H9 (cell line): ENCODE measurements around the gene HS1BP3. TPM values are rescaled to one million over a fixed set of nuclear protein-coding genes. Genes with fewer than 3 reads are reported as not detected.

Experiments
- DNase-seq: peaks from one replicate; pipeline ENCODE4 v3.0.0-alpha.2; 2017
- H2AFZ ChIP-seq: one replicate; pipeline ENCODE4 v1.6.1; 2013; ENCODE audit warnings: mild to moderate bottlenecking, low read length, control low read depth, moderate library complexity
- H2AK5ac ChIP-seq: 2 replicates; pipeline ENCODE4 v1.6.1; 2013; ENCODE audit warnings: low read length, control low read depth, mixed read lengths; ENCODE audit not compliant: insufficient read length
- H2BK120ac ChIP-seq: one replicate; pipeline ENCODE4 v1.6.1; 2013; ENCODE audit warnings: low read depth, mild to moderate bottlenecking, low read length, control low read depth, inconsistent platforms; ENCODE audit not compliant: poor library complexity, severe bottlenecking
- H2BK12ac ChIP-seq: 2 replicates; pipeline ENCODE4 v1.6.1; 2013; ENCODE audit warnings: low read length, control low read depth, mixed read lengths, low read depth; ENCODE audit not compliant: insufficient read length
- H2BK15ac ChIP-seq: 2 replicates; pipeline ENCODE4 v1.6.1; 2013; ENCODE audit warnings: low read depth, low read length, control low read depth
- H2BK20ac ChIP-seq: one replicate; pipeline ENCODE4 v1.6.1; 2013; ENCODE audit warnings: low read depth, mild to moderate bottlenecking, low read length, control low read depth, inconsistent platforms; ENCODE audit not compliant: poor library complexity, severe bottlenecking
- H2BK5ac ChIP-seq: 2 replicates; pipeline ENCODE4 v1.6.1; 2013; ENCODE audit warnings: low read length, control low read depth, mixed read lengths; ENCODE audit not compliant: insufficient read length
- H3K14ac ChIP-seq: 2 replicates; pipeline ENCODE4 v1.6.1; 2013; ENCODE audit warnings: low read length, control low read depth; ENCODE audit not compliant: insufficient read depth
- H3K18ac ChIP-seq: 2 replicates; pipeline ENCODE4 v1.6.1; 2013; ENCODE audit warnings: low read depth, mild to moderate bottlenecking, mixed read lengths, low read length, control low read depth; ENCODE audit not compliant: insufficient read length
- H3K23ac ChIP-seq: 2 replicates; pipeline ENCODE4 v1.6.1; 2013; ENCODE audit warnings: low read length, control low read depth, mixed read lengths, low read depth; ENCODE audit not compliant: insufficient read length
- H3K23me2 ChIP-seq: 2 replicates; pipeline ENCODE4 v1.6.1; 2013; ENCODE audit warnings: low read depth, mild to moderate bottlenecking, mixed read lengths, low read length, control low read depth; ENCODE audit not compliant: insufficient read length, poor library complexity, severe bottlenecking
- H3K27ac ChIP-seq: 2 replicates; pipeline ENCODE4 v1.5.1; 2013; ENCODE audit warnings: low read length, control low read depth, mixed read lengths, low read depth; ENCODE audit not compliant: insufficient read length
- H3K27me3 ChIP-seq: 2 replicates; pipeline ENCODE4 v1.6.1; 2013; ENCODE audit warnings: low read length, control low read depth, inconsistent platforms; ENCODE audit not compliant: insufficient read depth
- H3K4ac ChIP-seq: 2 replicates; pipeline ENCODE4 v1.6.1; 2013; ENCODE audit warnings: low read depth, mild to moderate bottlenecking, control low read depth, inconsistent platforms, low read length, moderate library complexity
- H3K4me1 ChIP-seq: 2 replicates; pipeline ENCODE4 v1.6.1; 2013; ENCODE audit warnings: low read length, control low read depth, inconsistent platforms; ENCODE audit not compliant: insufficient read depth
- H3K4me2 ChIP-seq: 2 replicates; pipeline ENCODE4 v1.6.1; 2013; ENCODE audit warnings: low read length, control low read depth, mixed read lengths; ENCODE audit not compliant: insufficient read length, insufficient read depth
- H3K56ac ChIP-seq: 2 replicates; pipeline ENCODE4 v1.6.1; 2013; ENCODE audit warnings: low read depth, mild to moderate bottlenecking, mixed read lengths, low read length, control low read depth; ENCODE audit not compliant: insufficient read length
- H3K79me1 ChIP-seq: 2 replicates; pipeline ENCODE4 v1.6.1; 2013; ENCODE audit warnings: low read depth, mild to moderate bottlenecking, moderate library complexity, low read length, control low read depth, inconsistent platforms; ENCODE audit not compliant: insufficient read depth, poor library complexity, severe bottlenecking
- H3K79me2 ChIP-seq: 2 replicates; pipeline ENCODE4 v1.6.1; 2013; ENCODE audit warnings: low read length, control low read depth, inconsistent platforms; ENCODE audit not compliant: insufficient read depth
- H3K9ac ChIP-seq: 2 replicates; pipeline ENCODE4 v1.6.1; 2013; ENCODE audit warnings: low read length, control low read depth, mixed read lengths; ENCODE audit not compliant: insufficient read length; ENCODE audit errors: extremely low read depth
- H3K9me3 ChIP-seq: one replicate; pipeline ENCODE4 v1.6.1; 2013; ENCODE audit warnings: low read depth, low read length, inconsistent platforms; ENCODE audit not compliant: control insufficient read depth
- H3T11ph ChIP-seq: one replicate; pipeline ENCODE4 v1.6.1; 2013; ENCODE audit warnings: mild to moderate bottlenecking, low read length, control low read depth, inconsistent platforms
- H4K20me1 ChIP-seq: one replicate; pipeline ENCODE4 v1.6.1; 2013; ENCODE audit not compliant: control insufficient read depth, insufficient read length, insufficient read depth
- H4K5ac ChIP-seq: 2 replicates; pipeline ENCODE4 v1.6.1; 2013; ENCODE audit warnings: low read depth, mild to moderate bottlenecking, mixed read lengths, low read length, control low read depth; ENCODE audit not compliant: insufficient read length
- H4K8ac ChIP-seq: replicated peaks from 2 replicates; pipeline ENCODE4 v1.6.1; 2013; ENCODE audit warnings: low read length, control low read depth, mixed read lengths, low read depth; ENCODE audit not compliant: insufficient read length
- H4K91ac ChIP-seq: 2 replicates; pipeline ENCODE4 v1.6.1; 2013; ENCODE audit warnings: low read depth, mild to moderate bottlenecking, moderate library complexity, mixed read lengths, low read length, control low read depth; ENCODE audit not compliant: insufficient read length
- H3K27ac Mint-ChIP-seq, 3 experiments: 2 replicates in 2 of 3; 3 replicates in 1 of 3; pipeline ENCODE4 v1.8.0; 2020 to 2021; ENCODE audit warnings: mixed read lengths in 3 of 3, mild to moderate bottlenecking in 1 of 3, moderate library complexity in 1 of 3
- H3K27me3 Mint-ChIP-seq: 2 replicates; pipeline ENCODE4 v1.8.0; 2021; ENCODE audit warnings: low read depth, mild to moderate bottlenecking, moderate library complexity, mixed read lengths
- H3K36me3 Mint-ChIP-seq, 3 experiments: 2 replicates in 2 of 3; 3 replicates in 1 of 3; pipeline ENCODE4 v1.8.0; 2020 to 2021; ENCODE audit warnings: low read depth in 3 of 3, mixed read lengths in 3 of 3; ENCODE audit not compliant: insufficient read depth in 1 of 3
- H3K4me1 Mint-ChIP-seq, 2 experiments: 2 replicates each; pipeline ENCODE4 v1.8.0; 2020; ENCODE audit warnings: mixed read lengths in 2 of 2
- H3K4me3 Mint-ChIP-seq, 2 experiments: 2 replicates in 1 of 2; 3 replicates in 1 of 2; pipeline ENCODE4 v1.8.0; 2020 to 2021; ENCODE audit warnings: mild to moderate bottlenecking in 2 of 2, mixed read lengths in 2 of 2, moderate library complexity in 1 of 2
- H3K9me3 Mint-ChIP-seq, 2 experiments: 2 replicates in 1 of 2; 3 replicates in 1 of 2; pipeline ENCODE4 v1.8.0; 2020; ENCODE audit warnings: mild to moderate bottlenecking in 2 of 2, mixed read lengths in 2 of 2, moderate library complexity in 1 of 2
- WGBS: extraction: QIAGEN DNeasy Blood & Tissue Kit; methylation state at CpG from one replicate; pipeline ENCODE4 v1.1.7; 2013; ENCODE audit warnings: missing lambda C conversion rate, low lambda C conversion rate, mixed read lengths; ENCODE audit not compliant: insufficient read length; ENCODE audit errors: extremely low coverage; 5-methylcytosine and 5-hydroxymethylcytosine counted together
- total RNA-seq: library from RNA; stranded (reverse); gene quantifications from 2 replicates; pipeline ENCODE4 v1.2.1, GENCODE V29; 2021
- TF ChIP-seq, protein P1 (sequence below): fragments of 200-600 bp; sonication (generic); conservative IDR thresholded peaks from 3 replicates; pipeline ENCODE4 v1.8.0; 2021; ENCODE audit warnings: antibody characterized with exemption, mild to moderate bottlenecking

HS1BP3 gene
- total RNA-seq, 1 experiment from 2014 or later, result 11.1 TPM

DNA sequence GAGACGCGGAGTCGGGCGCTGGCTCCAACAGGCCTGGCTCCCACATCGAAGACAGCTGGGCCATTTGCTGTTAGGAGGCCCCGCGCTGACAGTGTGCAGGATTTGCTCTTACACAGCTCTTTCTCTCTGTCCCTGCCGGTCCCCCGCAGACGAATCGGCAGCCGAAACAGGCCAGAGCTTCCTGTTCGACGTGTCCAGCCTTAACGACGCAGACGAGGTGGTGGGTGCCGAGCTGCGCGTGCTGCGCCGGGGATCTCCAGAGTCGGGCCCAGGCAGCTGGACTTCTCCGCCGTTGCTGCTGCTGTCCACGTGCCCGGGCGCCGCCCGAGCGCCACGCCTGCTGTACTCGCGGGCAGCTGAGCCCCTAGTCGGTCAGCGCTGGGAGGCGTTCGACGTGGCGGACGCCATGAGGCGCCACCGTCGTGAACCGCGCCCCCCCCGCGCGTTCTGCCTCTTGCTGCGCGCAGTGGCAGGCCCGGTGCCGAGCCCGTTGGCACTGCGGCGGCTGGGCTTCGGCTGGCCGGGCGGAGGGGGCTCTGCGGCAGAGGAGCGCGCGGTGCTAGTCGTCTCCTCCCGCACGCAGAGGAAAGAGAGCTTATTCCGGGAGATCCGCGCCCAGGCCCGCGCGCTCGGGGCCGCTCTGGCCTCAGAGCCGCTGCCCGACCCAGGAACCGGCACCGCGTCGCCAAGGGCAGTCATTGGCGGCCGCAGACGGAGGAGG lies 19.6 kb upstream of the HS1BP3 start:
- H3K18ac ChIP-seq, result no peak overlapping the region
- H3K56ac ChIP-seq, result no peak overlapping the region
- H3K27me3 ChIP-seq, result peaks cover 75% of the 10 kb centered on the region
- TF ChIP-seq, protein P1, sequence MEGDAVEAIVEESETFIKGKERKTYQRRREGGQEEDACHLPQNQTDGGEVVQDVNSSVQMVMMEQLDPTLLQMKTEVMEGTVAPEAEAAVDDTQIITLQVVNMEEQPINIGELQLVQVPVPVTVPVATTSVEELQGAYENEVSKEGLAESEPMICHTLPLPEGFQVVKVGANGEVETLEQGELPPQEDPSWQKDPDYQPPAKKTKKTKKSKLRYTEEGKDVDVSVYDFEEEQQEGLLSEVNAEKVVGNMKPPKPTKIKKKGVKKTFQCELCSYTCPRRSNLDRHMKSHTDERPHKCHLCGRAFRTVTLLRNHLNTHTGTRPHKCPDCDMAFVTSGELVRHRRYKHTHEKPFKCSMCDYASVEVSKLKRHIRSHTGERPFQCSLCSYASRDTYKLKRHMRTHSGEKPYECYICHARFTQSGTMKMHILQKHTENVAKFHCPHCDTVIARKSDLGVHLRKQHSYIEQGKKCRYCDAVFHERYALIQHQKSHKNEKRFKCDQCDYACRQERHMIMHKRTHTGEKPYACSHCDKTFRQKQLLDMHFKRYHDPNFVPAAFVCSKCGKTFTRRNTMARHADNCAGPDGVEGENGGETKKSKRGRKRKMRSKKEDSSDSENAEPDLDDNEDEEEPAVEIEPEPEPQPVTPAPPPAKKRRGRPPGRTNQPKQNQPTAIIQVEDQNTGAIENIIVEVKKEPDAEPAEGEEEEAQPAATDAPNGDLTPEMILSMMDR, result no peak
- H2BK120ac ChIP-seq, result no peak overlapping the region
- H3K23me2 ChIP-seq, result peaks cover 17% of the 10 kb centered on the region
- H3K27ac ChIP-seq, result no peak overlapping the region
- H4K91ac ChIP-seq, result no peak overlapping the region
- peak; percentile 55 for DNase-seq
- Mint-ChIP-seq H3K27ac (no peak overlapping the region), H3K36me3 (peaks cover 0 to 2% (median 0%) of the 10 kb centered on the region in 3 experiments; a peak in 1 of 7 replicates), H3K4me3 (peak overlapping the region; percentile 15 to 40; a peak in 2 of 5 replicates), H3K27me3 (peaks cover 96% of the 10 kb centered on the region), H3K9me3 (peaks cover 2 to 3% of the 10 kb centered on the region in 2 experiments; a peak in 1 of 5 replicates), H3K4me1 (peaks cover 34 to 67% of the 10 kb centered on the region in 2 experiments)
- no peaks in the 10 kb centered on the region for H4K20me1 ChIP-seq
- no CpG with 5 or more reads among the region's 83 CpGs for WGBS
- H3K79me2 ChIP-seq, result no peaks in the 10 kb centered on the region
- H2AFZ ChIP-seq, result no peak overlapping the region
- H3K9me3 ChIP-seq, result no peaks in the 10 kb centered on the region
- no peaks in the 10 kb centered on the region for H3K79me1 ChIP-seq
- no peak overlapping the region for H2BK15ac ChIP-seq
- H2BK20ac ChIP-seq, result no peak overlapping the region
- no peak overlapping the region for H2BK12ac ChIP-seq
- H3K23ac ChIP-seq, result no peak overlapping the region
- H3K4me1 ChIP-seq, result peaks cover 4% of the 10 kb centered on the region; the same call in 1 of the 2 replicates
- no peak overlapping the region for H3K4ac ChIP-seq
- H3K4me2 ChIP-seq, result peak overlapping the region; percentile 56
- no peak overlapping the region for H4K8ac ChIP-seq
- H4K5ac ChIP-seq, result no peak overlapping the region
- H2AK5ac ChIP-seq, result no peak overlapping the region
- no peak overlapping the region; the same call in 1 of the 2 replicates for H3K14ac ChIP-seq
- H3K9ac ChIP-seq, result no peak overlapping the region
- H2BK5ac ChIP-seq, result no peak overlapping the region
- no peak overlapping the region for H3T11ph ChIP-seq
